CD4-positive, alpha-beta T cell (primary cell): ENCODE measurements around the gene ATPAF1. TPM values are rescaled to one million over a fixed set of nuclear protein-coding genes. Genes with fewer than 3 reads are reported as not detected.
A peak's percentile ranks its signal among the peaks of the same experiment; 100 is the strongest.

ENCODE experiments used
- ATAC-seq: fragments of 200-7000 bp; cut with Tn5 transposase; one replicate; pipeline ENCODE4 v1.10.0; 2022; ENCODE audit warnings: mild to moderate bottlenecking; ENCODE audit not compliant: poor library complexity
- CTCF ChIA-PET: fragments of 350-600 bp; sonication (Branson Sonifier 250); formaldehyde crosslinking; loops from one replicate; lab custom pipeline; 2021; ENCODE audit warnings: antibody characterized with exemption, inconsistent platforms; lab: Charles Lee
- POLR2A ChIA-PET: fragments of 350-600 bp; sonication (Branson Sonifier 250); formaldehyde crosslinking; loops from one replicate; lab custom pipeline; 2021; ENCODE audit warnings: antibody characterized with exemption, inconsistent platforms; lab: Charles Lee
- DNase-seq, 14 experiments: peaks; one replicate each; pipeline ENCODE4 v3.0.0-alpha.2; 2013 to 2020; ENCODE audit warnings: mixed read lengths in 2 of 14
- H3K27ac ChIP-seq, 2 donors: one replicate each; pipeline versions ENCODE4 v1.5.1 to v1.7.0; 2013; ENCODE audit warnings: low read length in 2 of 2, low read depth in 1 of 2, mild to moderate bottlenecking in 1 of 2
- H3K27me3 ChIP-seq, 2 experiments: 1 replicate in 1 of 2; 2 replicates in 1 of 2; pipeline versions ENCODE4 v1.6.1 to v1.7.0; 2013; ENCODE audit warnings: low read length in 2 of 2, control low read depth in 1 of 2, mild to moderate bottlenecking in 1 of 2, moderate library complexity in 1 of 2; ENCODE audit not compliant: insufficient read depth in 2 of 2, control insufficient read depth in 1 of 2
- H3K36me3 ChIP-seq: one replicate; pipeline ENCODE4 v1.6.1; 2013; ENCODE audit warnings: low read length, control low read depth; ENCODE audit not compliant: insufficient read depth
- H3K4me1 ChIP-seq: one replicate; pipeline ENCODE4 v1.6.1; 2013; ENCODE audit warnings: low read length, control low read depth; ENCODE audit not compliant: insufficient read depth
- H3K4me3 ChIP-seq: one replicate; pipeline ENCODE4 v1.5.1; 2013; ENCODE audit warnings: mild to moderate bottlenecking, low read length, moderate library complexity
- H3K9me3 ChIP-seq, 2 experiments: 1 replicate in 1 of 2; 2 replicates in 1 of 2; pipeline versions ENCODE4 v1.6.1 to v1.7.0; 2013; ENCODE audit warnings: low read length in 2 of 2, mild to moderate bottlenecking in 2 of 2, control low read depth in 1 of 2, moderate library complexity in 1 of 2; ENCODE audit not compliant: control insufficient read depth in 1 of 2, insufficient read depth in 1 of 2
- H3K27ac Mint-ChIP-seq: one replicate; pipeline ENCODE4 v1.8.0; 2020; ENCODE audit warnings: mixed read lengths
- H3K27me3 Mint-ChIP-seq: one replicate; pipeline ENCODE4 v1.8.0; 2021; ENCODE audit warnings: mixed read lengths
- H3K36me3 Mint-ChIP-seq: one replicate; pipeline ENCODE4 v1.8.0; 2021; ENCODE audit warnings: low read depth, mixed read lengths
- H3K4me1 Mint-ChIP-seq: one replicate; pipeline ENCODE4 v1.8.0; 2021; ENCODE audit warnings: low read depth, mixed read lengths
- H3K4me3 Mint-ChIP-seq: one replicate; pipeline ENCODE4 v1.8.0; 2020; ENCODE audit warnings: mild to moderate bottlenecking, mixed read lengths
- H3K9me3 Mint-ChIP-seq: one replicate; pipeline ENCODE4 v1.8.0; 2020; ENCODE audit warnings: mixed read lengths
- CTCF ChIP-seq: fragments of 200-600 bp; IDR thresholded peaks from one replicate; pipeline ENCODE4 v1.8.0; 2022; ENCODE audit warnings: antibody characterized with exemption, mild to moderate bottlenecking
- intact Hi-C, 2 experiments: fragments of 100-400 bp; cut with DNase I in 1 of 2; cut with micrococcal nuclease in 1 of 2; formaldehyde crosslinking; loops; one replicate each; pipeline versions ENCODE4 v1.15.1 to v1.9.0; 2023 to 2025; cut with DNase I, micrococcal nuclease
- total RNA-seq, 174 experiments: library from RNA in 2 of 174; stranded (reverse) in 2 of 174; gene quantifications; one replicate each; pipeline ENCODE4 v1.2.3 and lab custom pipeline; 2021 to 2026

ATPAF1 gene
- total RNA-seq, 2 experiments from 2014 or later = 10.1 to 12.4 TPM

DNA sequence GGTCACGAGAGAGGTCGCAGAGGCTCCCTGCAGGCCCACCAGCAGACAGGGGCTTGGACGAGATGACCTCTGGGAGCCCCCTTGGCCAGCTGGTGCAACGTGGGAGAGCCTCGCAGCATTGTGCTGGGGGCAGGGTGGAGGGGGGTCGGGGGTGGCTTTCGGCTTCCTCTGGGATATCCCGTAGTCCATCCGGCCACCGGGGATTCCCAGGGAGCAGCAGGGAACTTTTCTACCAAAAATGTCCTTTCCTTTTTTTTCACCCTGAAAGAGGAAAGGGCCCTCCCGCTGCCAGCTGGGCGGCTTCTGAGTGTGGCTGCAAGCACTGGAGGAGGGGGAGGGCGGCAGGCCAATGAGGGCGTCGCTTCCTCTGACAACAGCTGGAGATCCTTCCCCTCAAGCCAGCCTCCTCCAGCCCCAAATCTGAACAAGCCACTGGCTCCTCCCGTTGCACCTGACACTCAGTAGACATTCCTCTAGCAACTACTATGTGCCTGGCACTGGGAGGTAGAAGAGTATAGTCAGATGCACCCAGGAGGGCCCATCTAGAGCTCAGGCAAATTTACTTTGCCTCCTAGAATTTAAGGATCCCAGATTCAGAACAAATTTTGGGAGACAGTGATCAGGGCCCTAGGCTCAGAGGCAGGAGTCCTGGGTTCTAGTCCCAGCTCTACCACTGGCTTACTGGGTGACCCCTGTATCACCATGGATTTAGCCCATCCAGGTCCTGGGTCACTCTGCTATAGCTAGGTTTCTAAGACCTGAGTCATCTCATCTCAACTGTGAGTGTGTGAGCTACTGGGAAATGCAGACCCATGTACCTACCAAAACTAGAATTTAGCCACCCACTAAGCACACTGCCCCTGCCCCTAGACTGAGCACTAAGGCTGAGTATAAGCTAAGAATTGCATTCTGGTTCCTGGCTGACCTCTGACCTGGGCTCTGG lies 54.2 kb downstream of the ATPAF1 start:
- H3K4me3 Mint-ChIP-seq = peak overlapping the region; percentile 83
- TF ChIP-seq CTCF = no peak
- Histone ChIP-seq H3K9me3 (no peaks in the 10 kb centered on the region), H3K36me3 (peaks cover 36% of the 10 kb centered on the region), H3K27ac (no peak overlapping the region), H3K4me1 (peaks cover 62% of the 10 kb centered on the region), H3K27me3 (no peaks in the 10 kb centered on the region), H3K4me3 (peak overlapping the region; percentile 7)
- no peaks in the 10 kb centered on the region for H3K27me3 Mint-ChIP-seq
- CTCF ChIA-PET = interaction anchor here (0.9 kb wide), 1 partner anchor 10 kb away, joined by 4 read pairs; the partner anchor contains the start of gene MKNK1
- H3K9me3 Mint-ChIP-seq = no peaks in the 10 kb centered on the region
- POLR2A ChIA-PET = interaction anchor here (0.7 to 7.5 kb wide), 3 partner anchors 8 to 80 kb away, joined by 3 to 163 read pairs (median 3); partner anchors contain the start of gene MKNK1
- peak overlapping the region; percentile 90 for H3K27ac Mint-ChIP-seq
- DNase-seq (peak in 12 of 14 experiments; percentile 12 to 66 (median 39)), ATAC-seq (peak; percentile 41)
- peaks cover 68% of the 10 kb centered on the region for H3K4me1 Mint-ChIP-seq
- intact Hi-C loops = no loop called here
- H3K36me3 Mint-ChIP-seq = peaks cover 38% of the 10 kb centered on the region

DNA sequence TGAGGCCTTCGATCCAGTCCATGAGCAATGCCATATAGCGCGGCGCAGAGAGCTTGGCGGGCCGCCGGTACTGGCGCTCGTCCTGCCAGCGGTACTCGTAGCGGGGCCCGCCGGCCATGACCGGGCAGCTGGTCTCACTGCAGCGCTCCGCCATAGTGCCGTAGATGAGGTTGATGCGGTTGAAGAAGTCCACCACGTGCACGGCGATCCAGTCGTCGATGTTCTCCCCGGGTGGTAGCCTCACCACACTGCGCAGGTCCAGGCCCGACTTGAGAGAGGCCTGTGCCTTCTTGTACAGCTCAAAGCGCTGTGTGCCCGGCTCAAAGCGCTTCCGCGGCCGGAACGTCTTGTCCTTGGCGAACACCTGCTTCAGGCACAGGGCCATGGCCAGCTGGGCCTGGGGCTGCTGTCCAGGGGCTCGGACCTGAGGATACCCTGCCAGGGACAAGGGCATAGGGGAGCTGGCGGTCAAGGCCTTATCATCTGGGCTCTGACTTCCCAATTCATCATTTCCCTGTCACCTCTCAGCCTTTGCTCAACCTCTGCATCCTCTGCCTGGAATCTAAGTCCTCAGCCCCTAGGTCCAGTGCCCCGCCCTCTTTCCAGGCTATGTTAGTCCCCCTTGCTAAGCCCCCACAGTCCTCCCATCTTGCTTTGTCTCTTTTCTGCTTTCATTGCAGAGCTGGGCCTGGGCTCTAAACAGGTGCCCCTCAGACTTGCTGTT lies 55.1 kb downstream of the ATPAF1 start:
- Mint-ChIP-seq H3K27me3 (no peaks in the 10 kb centered on the region), H3K4me3 (peak overlapping the region; percentile 60), H3K36me3 (peaks cover 42% of the 10 kb centered on the region), H3K4me1 (peaks cover 68% of the 10 kb centered on the region), H3K27ac (no peak overlapping the region), H3K9me3 (no peaks in the 10 kb centered on the region)
- Histone ChIP-seq H3K27me3 (no peaks in the 10 kb centered on the region), H3K27ac (no peak overlapping the region), H3K4me3 (no peak overlapping the region), H3K4me1 (peaks cover 62% of the 10 kb centered on the region), H3K36me3 (peaks cover 44% of the 10 kb centered on the region), H3K9me3 (no peaks in the 10 kb centered on the region)
- POLR2A ChIA-PET = interaction anchor here (1.5 to 7.5 kb wide), 2 partner anchors 8 to 80 kb away, joined by 3 to 163 read pairs; partner anchors contain the start of gene MKNK1
- intact Hi-C loops = no loop called here
- CTCF ChIA-PET = interaction anchor here (0.9 kb wide), 1 partner anchor 9 kb away, joined by 4 read pairs; the partner anchor contains the start of gene MKNK1
- DNase-seq = no peak
- TF ChIP-seq CTCF = no peak
- no peak for ATAC-seq

- H3K4me1 ChIP-seq = peaks cover 53% of the 10 kb centered on the region
- POLR2A ChIA-PET = no interaction called here
These were observed 56.4 kb downstream of the ATPAF1 start for GRCh38 chr1:46611691-46612221.

More at GRCh38 chr1:46611691-46612221, 56.4 kb downstream of the ATPAF1 start:
- DNase-seq = no peak
- peaks cover 48% of the 10 kb centered on the region for H3K36me3 ChIP-seq
- ATAC-seq = no peak
- H3K27me3 ChIP-seq = no peaks in the 10 kb centered on the region
- Mint-ChIP-seq H3K27me3 (no peaks in the 10 kb centered on the region), H3K27ac (no peak overlapping the region), H3K9me3 (no peaks in the 10 kb centered on the region), H3K4me1 (peaks cover 58% of the 10 kb centered on the region), H3K4me3 (no peak overlapping the region), H3K36me3 (peaks cover 42% of the 10 kb centered on the region)
- intact Hi-C loops = no loop called here
- CTCF ChIA-PET = no interaction called here
- no peak overlapping the region for H3K27ac ChIP-seq
- no peaks in the 10 kb centered on the region for H3K9me3 ChIP-seq
- no peak overlapping the region for H3K4me3 ChIP-seq
- TF ChIP-seq CTCF = no peak
